ENCODE results near the gene RNF183. TPM values are rescaled to one million over a fixed set of nuclear protein-coding genes. Genes with fewer than 3 reads are reported as not detected.

Gene RNF183
- total and polyA plus RNA-seq, 2 of the 4 experiments (the other 2 are of a cell fraction) = not detected

GRCh38 chr9:113298311-113298710 lies 4.9 kb downstream of the RNF183 start:
- Histone ChIP-seq H4K8ac (ENCODE audit: low read depth in 2 of 2, low read length in 2 of 2) (no peak overlapping the region), H3K27me3 (ENCODE audit: control insufficient read depth, insufficient read depth, low read length) (peaks cover 30% of the 10 kb centered on the region), H3K4me3 (ENCODE audit: insufficient read depth, low read depth, low read length) (no peak overlapping the region), H4K20me1 (ENCODE audit: insufficient read depth, low read length) (peaks cover 3% of the 10 kb centered on the region; the same call in 1 of the 2 replicates), H2BK120ac (ENCODE audit: low read depth, low read length) (no peak overlapping the region), H3K79me1 (ENCODE audit: low read depth in 1 of 2, low read length in 2 of 2) (no peaks in the 10 kb centered on the region; a peak in 1 of 4 replicates), H3K9me1 (ENCODE audit: insufficient read depth, low read length) (peaks cover 2% of the 10 kb centered on the region), H3K36me3 (ENCODE audit: control insufficient read depth, insufficient read depth, low read length) (peaks cover 1% of the 10 kb centered on the region; the same call in 1 of the 2 replicates), H3K4me2 (ENCODE audit: low read depth, low read length) (no peak overlapping the region), H3K18ac (ENCODE audit: low read depth, low read length) (no peak overlapping the region), H2BK5ac (ENCODE audit: low read depth, low read length, poor library complexity, severe bottlenecking) (no peak overlapping the region), H3K9me3 (ENCODE audit: control insufficient read depth, insufficient read depth, low read length) (no peaks in the 10 kb centered on the region), H2AFZ (replicated peaks; ENCODE audit: low read length, poor library complexity) (no peak overlapping the region), H2BK15ac (ENCODE audit: low read depth, low read length) (no peak overlapping the region), H3K9ac (ENCODE audit: low read depth, low read length) (no peak overlapping the region), H3K56ac (ENCODE audit: extremely low read depth, insufficient read depth, low read length) (no peak overlapping the region), H2BK20ac (ENCODE audit: low read depth, low read length) (no peak overlapping the region), H3K27ac (ENCODE audit: insufficient read depth, low read length) (no peak overlapping the region), H3K14ac (replicated peaks; ENCODE audit: low read depth, low read length) (no peak overlapping the region), H2AK9ac (replicated peaks; ENCODE audit: low read depth, low read length, poor library complexity) (no peak overlapping the region), H4K91ac (ENCODE audit: insufficient read depth, low read depth, low read length) (no peak overlapping the region), H3K4me1 (ENCODE audit: control insufficient read depth, insufficient read depth, low read length) (peaks cover 3% of the 10 kb centered on the region; the same call in 1 of the 2 replicates), H3K23ac (ENCODE audit: low read depth, low read length) (no peak overlapping the region), H4K5ac (ENCODE audit: low read depth, low read length) (no peak overlapping the region), H3K4ac (ENCODE audit: low read depth, low read length) (no peak overlapping the region), H2AK5ac (ENCODE audit: low read depth, low read length) (no peak overlapping the region)
- ChIA-PET POLR2A (ENCODE audit: unreplicated experiment) (no interaction called here), CTCF (no interaction called here)
- intact Hi-C loops (cut with micrococcal nuclease) (no loop called here), in situ Hi-C loops (cut with MboI; ENCODE audit: low sequenced_read_pairs) (no loop called here), dilution Hi-C loops (cut with HindIII; ENCODE audit: low sequenced_read_pairs, unreplicated experiment) (no loop called here)
- DNase-seq = no peak
- BruUV-seq (replicated peaks) = no TSS peak
- no peak for ATAC-seq (ENCODE audit: low read depth)
- WGBS, 2 experiments (ENCODE audit: extremely low coverage in 2 of 2, insufficient read length in 1 of 2) = 100% methylated on average over 1 of the region's 8 CpGs; no CpG with 5 or more reads in 1 of the 2 experiments
- TF ChIP-seq RFX5 (IDR thresholded peaks at IDR 0.05; ENCODE audit: low read depth, low read length) = no peak
- TF ChIP-seq POLR2A (IDR thresholded peaks at IDR 0.05; ENCODE audit: low read depth, low read length) = no peak
- TF ChIP-seq USF2 (IDR thresholded peaks at IDR 0.05; ENCODE audit: low read depth, low read length) = no peak
- TF ChIP-seq RCOR1 (IDR thresholded peaks at IDR 0.05; ENCODE audit: insufficient replicate concordance, low read length) = no peak
- no peak for TF ChIP-seq BHLHE40 (IDR thresholded peaks at IDR 0.05; ENCODE audit: low read depth, low read length)
- no peak for TF ChIP-seq CEBPB (IDR thresholded peaks at IDR 0.05; ENCODE audit: low read depth, low read length)
- no peak for TF ChIP-seq ELK1 (IDR thresholded peaks at IDR 0.05; ENCODE audit: borderline replicate concordance, low read depth, low read length)
- TF ChIP-seq RAD21 (IDR thresholded peaks at IDR 0.05; ENCODE audit: low read length) = no peak
- no peak for TF ChIP-seq MAFK (IDR thresholded peaks at IDR 0.05; ENCODE audit: low read depth, low read length)
- no peak for TF ChIP-seq NFE2L2 (IDR thresholded peaks at IDR 0.05; ENCODE audit: low read depth, low read length)
- no peak for TF ChIP-seq MXI1 (IDR thresholded peaks at IDR 0.05; ENCODE audit: borderline replicate concordance, low read depth, low read length)
- TF ChIP-seq CTCF (conservative IDR thresholded peaks at IDR 0.05; ENCODE audit: low read depth, low read length) = no peak
- no peak for TF ChIP-seq CHD1 (IDR thresholded peaks at IDR 0.05; ENCODE audit: low read depth, low read length)
- no peak for TF ChIP-seq MAZ (IDR thresholded peaks at IDR 0.05; ENCODE audit: borderline replicate concordance, low read depth, low read length)
- TF ChIP-seq FOS (IDR thresholded peaks at IDR 0.05; ENCODE audit: low read depth, low read length) = no peak
